UCSD-AML1 (cell line): ENCODE data around the gene CGRRF1.

Source experiments
- DNase-seq: peaks from one replicate; lab custom pipeline; 2025; ENCODE audit not compliant: unreplicated experiment; lab: John Stamatoyannopoulos, UW

CGRRF1 gene

GRCh38 chr14:54572316-54572715, 62.6 kb downstream of the CGRRF1 start:
- DNase-seq, result no peak

GRCh38 chr14:54574528-54574927, 64.8 kb downstream of the CGRRF1 start:
- DNase-seq, result no peak

GRCh38 chr14:54577494-54577893, 67.8 kb downstream of the CGRRF1 start:
- DNase-seq, result no peak

- DNase-seq, result no peak
These were observed 68.3 kb downstream of the CGRRF1 start for GRCh38 chr14:54577977-54578376.

GRCh38 chr14:54579621-54580020, 69.9 kb downstream of the CGRRF1 start:
- DNase-seq, result no peak

- no peak for DNase-seq
These were observed 71.2 kb downstream of the CGRRF1 start for GRCh38 chr14:54580933-54581332.

GRCh38 chr14:54582334-54582733, 72.6 kb downstream of the CGRRF1 start:
- DNase-seq, result no peak

- no peak for DNase-seq
These were observed 74.4 kb downstream of the CGRRF1 start for GRCh38 chr14:54584097-54584496.

GRCh38 chr14:54585214-54585613, 75.5 kb downstream of the CGRRF1 start:
- no peak for DNase-seq
